ENCODE results near the gene CNN3.

DNA sequence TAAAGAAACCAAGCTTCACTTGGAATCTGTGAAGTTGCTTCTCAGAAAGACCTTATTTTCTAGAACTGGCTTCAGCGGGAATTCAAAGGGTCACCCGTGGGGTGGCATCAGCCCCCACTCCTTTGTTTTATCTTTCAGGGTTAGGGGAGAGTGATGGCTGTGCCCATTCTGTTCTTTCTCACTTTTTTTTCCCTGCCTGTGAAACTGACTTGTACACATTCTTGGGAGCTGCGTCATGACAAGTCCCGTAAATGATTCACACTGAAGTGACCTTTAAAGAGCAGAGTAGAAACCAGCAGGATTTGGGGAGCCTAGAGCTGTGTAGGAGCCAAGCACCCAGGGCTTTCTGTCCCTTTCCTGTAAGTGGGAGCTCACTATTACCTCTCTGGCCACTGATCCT, 63.0 kb downstream of the CNN3 start:
- TF ChIP-seq, protein P1, sequence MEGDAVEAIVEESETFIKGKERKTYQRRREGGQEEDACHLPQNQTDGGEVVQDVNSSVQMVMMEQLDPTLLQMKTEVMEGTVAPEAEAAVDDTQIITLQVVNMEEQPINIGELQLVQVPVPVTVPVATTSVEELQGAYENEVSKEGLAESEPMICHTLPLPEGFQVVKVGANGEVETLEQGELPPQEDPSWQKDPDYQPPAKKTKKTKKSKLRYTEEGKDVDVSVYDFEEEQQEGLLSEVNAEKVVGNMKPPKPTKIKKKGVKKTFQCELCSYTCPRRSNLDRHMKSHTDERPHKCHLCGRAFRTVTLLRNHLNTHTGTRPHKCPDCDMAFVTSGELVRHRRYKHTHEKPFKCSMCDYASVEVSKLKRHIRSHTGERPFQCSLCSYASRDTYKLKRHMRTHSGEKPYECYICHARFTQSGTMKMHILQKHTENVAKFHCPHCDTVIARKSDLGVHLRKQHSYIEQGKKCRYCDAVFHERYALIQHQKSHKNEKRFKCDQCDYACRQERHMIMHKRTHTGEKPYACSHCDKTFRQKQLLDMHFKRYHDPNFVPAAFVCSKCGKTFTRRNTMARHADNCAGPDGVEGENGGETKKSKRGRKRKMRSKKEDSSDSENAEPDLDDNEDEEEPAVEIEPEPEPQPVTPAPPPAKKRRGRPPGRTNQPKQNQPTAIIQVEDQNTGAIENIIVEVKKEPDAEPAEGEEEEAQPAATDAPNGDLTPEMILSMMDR (IDR thresholded peaks at IDR 0.05): no peak
- TF ChIP-seq RNF2 (IDR thresholded peaks at IDR 0.05; ENCODE audit: borderline replicate concordance, low read depth) (no peak), EP300 (IDR thresholded peaks at IDR 0.05) (no peak), CEBPB (IDR thresholded peaks at IDR 0.05) (no peak), ZSCAN20 (CRISPR knock-in tag; IDR thresholded peaks at IDR 0.05) (no peak), SREBF2 (IDR thresholded peaks at IDR 0.05) (no peak), TP53 (CRISPR knock-in tag; IDR thresholded peaks at IDR 0.05) (no peak), MAZ (IDR thresholded peaks at IDR 0.05; ENCODE audit: borderline replicate concordance, low read depth, low read length) (no peak), POLR2A (IDR thresholded peaks at IDR 0.05; ENCODE audit: low read length) (no peak), SMC3 (IDR thresholded peaks at IDR 0.05) (peak; percentile 7; the same call in 1 of the 3 replicates), JUN (IDR thresholded peaks at IDR 0.05) (peak; percentile 22 to 45; a peak in 1 of 5 replicates), KDM1A (IDR thresholded peaks at IDR 0.05; ENCODE audit: low read depth) (no peak)
- TF ChIP-seq, protein P2, sequence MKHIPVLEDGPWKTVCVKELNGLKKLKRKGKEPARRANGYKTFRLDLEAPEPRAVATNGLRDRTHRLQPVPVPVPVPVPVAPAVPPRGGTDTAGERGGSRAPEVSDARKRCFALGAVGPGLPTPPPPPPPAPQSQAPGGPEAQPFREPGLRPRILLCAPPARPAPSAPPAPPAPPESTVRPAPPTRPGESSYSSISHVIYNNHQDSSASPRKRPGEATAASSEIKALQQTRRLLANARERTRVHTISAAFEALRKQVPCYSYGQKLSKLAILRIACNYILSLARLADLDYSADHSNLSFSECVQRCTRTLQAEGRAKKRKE (CRISPR knock-in tag; IDR thresholded peaks at IDR 0.05; ENCODE audit: low read depth): no peak
- TF ChIP-seq, protein P3, sequence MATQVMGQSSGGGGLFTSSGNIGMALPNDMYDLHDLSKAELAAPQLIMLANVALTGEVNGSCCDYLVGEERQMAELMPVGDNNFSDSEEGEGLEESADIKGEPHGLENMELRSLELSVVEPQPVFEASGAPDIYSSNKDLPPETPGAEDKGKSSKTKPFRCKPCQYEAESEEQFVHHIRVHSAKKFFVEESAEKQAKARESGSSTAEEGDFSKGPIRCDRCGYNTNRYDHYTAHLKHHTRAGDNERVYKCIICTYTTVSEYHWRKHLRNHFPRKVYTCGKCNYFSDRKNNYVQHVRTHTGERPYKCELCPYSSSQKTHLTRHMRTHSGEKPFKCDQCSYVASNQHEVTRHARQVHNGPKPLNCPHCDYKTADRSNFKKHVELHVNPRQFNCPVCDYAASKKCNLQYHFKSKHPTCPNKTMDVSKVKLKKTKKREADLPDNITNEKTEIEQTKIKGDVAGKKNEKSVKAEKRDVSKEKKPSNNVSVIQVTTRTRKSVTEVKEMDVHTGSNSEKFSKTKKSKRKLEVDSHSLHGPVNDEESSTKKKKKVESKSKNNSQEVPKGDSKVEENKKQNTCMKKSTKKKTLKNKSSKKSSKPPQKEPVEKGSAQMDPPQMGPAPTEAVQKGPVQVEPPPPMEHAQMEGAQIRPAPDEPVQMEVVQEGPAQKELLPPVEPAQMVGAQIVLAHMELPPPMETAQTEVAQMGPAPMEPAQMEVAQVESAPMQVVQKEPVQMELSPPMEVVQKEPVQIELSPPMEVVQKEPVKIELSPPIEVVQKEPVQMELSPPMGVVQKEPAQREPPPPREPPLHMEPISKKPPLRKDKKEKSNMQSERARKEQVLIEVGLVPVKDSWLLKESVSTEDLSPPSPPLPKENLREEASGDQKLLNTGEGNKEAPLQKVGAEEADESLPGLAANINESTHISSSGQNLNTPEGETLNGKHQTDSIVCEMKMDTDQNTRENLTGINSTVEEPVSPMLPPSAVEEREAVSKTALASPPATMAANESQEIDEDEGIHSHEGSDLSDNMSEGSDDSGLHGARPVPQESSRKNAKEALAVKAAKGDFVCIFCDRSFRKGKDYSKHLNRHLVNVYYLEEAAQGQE (IDR thresholded peaks at IDR 0.05): no peak

All from A549 (cell line).